ENCODE results near the gene C3orf18. TPM values are rescaled to one million over a fixed set of nuclear protein-coding genes. Genes with fewer than 3 reads are reported as not detected.

Gene C3orf18
- total and polyA plus RNA-seq, 9 of the 15 experiments (the other 6 are each of a cell fraction or from before 2014, with no cell fraction given), result 0.01 to 2.3 (median 0.94) TPM

DNA sequence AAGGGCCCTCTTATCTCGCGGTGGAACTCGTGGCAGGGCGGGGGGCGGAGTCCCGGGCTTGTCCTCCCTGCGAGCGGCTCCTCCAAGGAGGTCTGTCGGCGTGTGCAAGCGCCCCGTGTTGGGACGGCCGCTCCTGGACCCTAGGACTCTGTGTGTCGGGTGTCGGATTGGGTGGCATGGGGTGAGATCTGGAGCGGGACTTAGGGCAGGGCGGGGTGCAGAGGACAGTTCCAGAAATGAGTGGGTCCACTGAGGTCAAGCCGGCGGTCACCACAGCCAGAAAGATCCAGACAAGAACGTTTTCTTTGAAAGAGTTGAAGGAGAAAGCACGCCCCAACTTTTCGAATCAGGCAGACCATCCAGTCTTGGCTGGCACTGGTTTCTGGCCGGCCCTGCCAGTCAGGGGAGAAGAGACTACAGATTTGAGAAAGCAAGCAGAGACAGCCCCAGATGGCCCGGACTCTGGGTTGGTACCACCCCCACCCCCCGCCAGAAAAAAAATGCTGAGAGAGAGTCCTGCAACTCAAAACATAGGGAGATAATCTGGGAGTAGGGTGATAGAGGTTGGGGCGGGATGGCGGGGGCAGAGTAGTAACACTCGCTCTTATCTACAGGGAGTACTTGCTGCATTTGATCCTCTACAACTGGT is 44.8 kb upstream of the C3orf18 start (continued):
- TF ChIP-seq, protein P1, sequence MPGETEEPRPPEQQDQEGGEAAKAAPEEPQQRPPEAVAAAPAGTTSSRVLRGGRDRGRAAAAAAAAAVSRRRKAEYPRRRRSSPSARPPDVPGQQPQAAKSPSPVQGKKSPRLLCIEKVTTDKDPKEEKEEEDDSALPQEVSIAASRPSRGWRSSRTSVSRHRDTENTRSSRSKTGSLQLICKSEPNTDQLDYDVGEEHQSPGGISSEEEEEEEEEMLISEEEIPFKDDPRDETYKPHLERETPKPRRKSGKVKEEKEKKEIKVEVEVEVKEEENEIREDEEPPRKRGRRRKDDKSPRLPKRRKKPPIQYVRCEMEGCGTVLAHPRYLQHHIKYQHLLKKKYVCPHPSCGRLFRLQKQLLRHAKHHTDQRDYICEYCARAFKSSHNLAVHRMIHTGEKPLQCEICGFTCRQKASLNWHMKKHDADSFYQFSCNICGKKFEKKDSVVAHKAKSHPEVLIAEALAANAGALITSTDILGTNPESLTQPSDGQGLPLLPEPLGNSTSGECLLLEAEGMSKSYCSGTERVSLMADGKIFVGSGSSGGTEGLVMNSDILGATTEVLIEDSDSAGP (CRISPR knock-in tag; IDR thresholded peaks at IDR 0.05), result no peak
- 0 out of 2 replicates have a peak, but pooled peaks have one; percentile 34 for TF ChIP-seq FOXJ2 (tag; IDR thresholded peaks at IDR 0.05)
- TF ChIP-seq CC2D1A (IDR thresholded peaks at IDR 0.05), result peak; percentile 6; the same call in 1 of the 2 replicates
- peak; percentile 86 for TF ChIP-seq ZNF384 (IDR thresholded peaks at IDR 0.05; ENCODE audit: low read depth, low read length)
- TF ChIP-seq PKNOX1 (IDR thresholded peaks at IDR 0.05), result 0 out of 2 replicates have a peak, but pooled peaks have one; percentile 1
- no peak for TF ChIP-seq XRCC3 (IDR thresholded peaks at IDR 0.05)
- TF ChIP-seq TAF9B (IDR thresholded peaks at IDR 0.05; ENCODE audit: partially characterized antibody), result peak; percentile 40
- TF ChIP-seq TRIM28 (IDR thresholded peaks at IDR 0.05), result 0 out of 2 replicates have a peak, but pooled peaks have one; percentile 22
- peak; percentile 43; the same call in 1 of the 2 replicates for TF ChIP-seq ZNF24 (IDR thresholded peaks at IDR 0.05)
- TF ChIP-seq ZNF316 (IDR thresholded peaks at IDR 0.05), result 0 out of 2 replicates have a peak, but pooled peaks have one; percentile 5
- no peak for TF ChIP-seq ELF1 (tag; IDR thresholded peaks at IDR 0.05)
- TF ChIP-seq PPARD (CRISPR knock-in tag; IDR thresholded peaks at IDR 0.05), result no peak
- peak; percentile 47; the same call in 1 of the 2 replicates for TF ChIP-seq KLF13 (tag; IDR thresholded peaks at IDR 0.05; ENCODE audit: borderline replicate concordance, low read depth)
- peak; percentile 4; the same call in 1 of the 2 replicates for TF ChIP-seq SOX6 (IDR thresholded peaks at IDR 0.05)
- TF ChIP-seq, protein P2, sequence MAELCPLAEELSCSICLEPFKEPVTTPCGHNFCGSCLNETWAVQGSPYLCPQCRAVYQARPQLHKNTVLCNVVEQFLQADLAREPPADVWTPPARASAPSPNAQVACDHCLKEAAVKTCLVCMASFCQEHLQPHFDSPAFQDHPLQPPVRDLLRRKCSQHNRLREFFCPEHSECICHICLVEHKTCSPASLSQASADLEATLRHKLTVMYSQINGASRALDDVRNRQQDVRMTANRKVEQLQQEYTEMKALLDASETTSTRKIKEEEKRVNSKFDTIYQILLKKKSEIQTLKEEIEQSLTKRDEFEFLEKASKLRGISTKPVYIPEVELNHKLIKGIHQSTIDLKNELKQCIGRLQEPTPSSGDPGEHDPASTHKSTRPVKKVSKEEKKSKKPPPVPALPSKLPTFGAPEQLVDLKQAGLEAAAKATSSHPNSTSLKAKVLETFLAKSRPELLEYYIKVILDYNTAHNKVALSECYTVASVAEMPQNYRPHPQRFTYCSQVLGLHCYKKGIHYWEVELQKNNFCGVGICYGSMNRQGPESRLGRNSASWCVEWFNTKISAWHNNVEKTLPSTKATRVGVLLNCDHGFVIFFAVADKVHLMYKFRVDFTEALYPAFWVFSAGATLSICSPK (IDR thresholded peaks at IDR 0.05; ENCODE audit: borderline replicate concordance), result no peak
- 0 out of 2 replicates have a peak, but pooled peaks have one; percentile 29 for TF ChIP-seq THRB (CRISPR knock-in tag; conservative IDR thresholded peaks at IDR 0.05)
- TF ChIP-seq PREB (CRISPR knock-in tag; IDR thresholded peaks at IDR 0.05), result no peak
- TF ChIP-seq ZEB2 (IDR thresholded peaks at IDR 0.05), result no peak
- TF ChIP-seq, protein P3, sequence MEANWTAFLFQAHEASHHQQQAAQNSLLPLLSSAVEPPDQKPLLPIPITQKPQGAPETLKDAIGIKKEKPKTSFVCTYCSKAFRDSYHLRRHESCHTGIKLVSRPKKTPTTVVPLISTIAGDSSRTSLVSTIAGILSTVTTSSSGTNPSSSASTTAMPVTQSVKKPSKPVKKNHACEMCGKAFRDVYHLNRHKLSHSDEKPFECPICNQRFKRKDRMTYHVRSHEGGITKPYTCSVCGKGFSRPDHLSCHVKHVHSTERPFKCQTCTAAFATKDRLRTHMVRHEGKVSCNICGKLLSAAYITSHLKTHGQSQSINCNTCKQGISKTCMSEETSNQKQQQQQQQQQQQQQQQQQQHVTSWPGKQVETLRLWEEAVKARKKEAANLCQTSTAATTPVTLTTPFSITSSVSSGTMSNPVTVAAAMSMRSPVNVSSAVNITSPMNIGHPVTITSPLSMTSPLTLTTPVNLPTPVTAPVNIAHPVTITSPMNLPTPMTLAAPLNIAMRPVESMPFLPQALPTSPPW (CRISPR knock-in tag; IDR thresholded peaks at IDR 0.05), result no peak; the same call in 1 of the 2 replicates
- TF ChIP-seq CBX5 (IDR thresholded peaks at IDR 0.05; ENCODE audit: borderline replicate concordance, low read depth), result no peak
- peak; percentile 75; the same call in 1 of the 2 replicates for TF ChIP-seq NFRKB (IDR thresholded peaks at IDR 0.05; ENCODE audit: low read depth)
